ELF-1 (cell line): ENCODE results near the gene FXYD4.
"Not testable (repeated sequence)": the region's sequence is repeated elsewhere in the genome, so short reads cannot be mapped to it uniquely, and the experiment has no call there.

Source experiments
- DNase-seq: peaks from one replicate; pipeline ENCODE4 v3.0.0-alpha.2; 2016; ENCODE audit warnings: low read depth, low spot score

FXYD4 gene

GRCh38 chr10:43371418-43371817 is at the start of gene FXYD4:
FXYD4 (plus strand) TSS chr10:43371636; CDS start chr10:43373747, 2,111 bp downstream.
- no peak for DNase-seq

- DNase-seq, result no peak
Measured at GRCh38 chr10:43322331-43322730, 49.1 kb upstream of the FXYD4 start.

- peak; percentile 94 for DNase-seq
Measured at GRCh38 chr10:43322769-43323168, 48.7 kb upstream of the FXYD4 start.

- no peak for DNase-seq
Measured at GRCh38 chr10:43323245-43323644, 48.2 kb upstream of the FXYD4 start.

GRCh38 chr10:43324876-43325275 is 46.6 kb upstream of the FXYD4 start:
- no peak for DNase-seq

- DNase-seq, result no peak
Measured at GRCh38 chr10:43327171-43327570, 44.3 kb upstream of the FXYD4 start.

GRCh38 chr10:43327986-43328385 is 43.5 kb upstream of the FXYD4 start:
- no peak for DNase-seq

- not testable (repeated sequence) for DNase-seq
Measured at GRCh38 chr10:43328810-43329209, 42.6 kb upstream of the FXYD4 start.

- not testable (repeated sequence) for DNase-seq
Measured at GRCh38 chr10:43329246-43329885, 42.1 kb upstream of the FXYD4 start.

- DNase-seq, result not testable (repeated sequence)
Measured at GRCh38 chr10:43330049-43330823, 41.2 kb upstream of the FXYD4 start.

GRCh38 chr10:43330824-43331127 is 40.7 kb upstream of the FXYD4 start:
- not testable (repeated sequence) for DNase-seq

- DNase-seq, result no peak
Measured at GRCh38 chr10:43333653-43334052, 37.8 kb upstream of the FXYD4 start.

- DNase-seq, result no peak
Measured at GRCh38 chr10:43336061-43336460, 35.4 kb upstream of the FXYD4 start.

- DNase-seq, result no peak
Measured at GRCh38 chr10:43336641-43337318, 34.7 kb upstream of the FXYD4 start.

GRCh38 chr10:43337536-43337935 is 33.9 kb upstream of the FXYD4 start:
- peak; percentile 87 for DNase-seq

GRCh38 chr10:43338117-43338516 is 33.3 kb upstream of the FXYD4 start:
- peak; percentile 61 for DNase-seq

GRCh38 chr10:43339136-43339535 is 32.3 kb upstream of the FXYD4 start:
- DNase-seq, result no peak

- no peak for DNase-seq
Measured at GRCh38 chr10:43340101-43340500, 31.3 kb upstream of the FXYD4 start.

GRCh38 chr10:43340619-43341018 is 30.8 kb upstream of the FXYD4 start:
- no peak for DNase-seq

- no peak for DNase-seq
Measured at GRCh38 chr10:43341450-43341849, 30.0 kb upstream of the FXYD4 start.

GRCh38 chr10:43342279-43343125 is 28.9 kb upstream of the FXYD4 start:
- no peak for DNase-seq

- DNase-seq, result no peak
Measured at GRCh38 chr10:43343126-43343525, 28.3 kb upstream of the FXYD4 start.
